ENCODE results near the gene GPR75.
"Not testable (repeated sequence)": the region's sequence is repeated elsewhere in the genome, so short reads cannot be mapped to it uniquely, and the experiment has no call there.

Gene GPR75

DNA sequence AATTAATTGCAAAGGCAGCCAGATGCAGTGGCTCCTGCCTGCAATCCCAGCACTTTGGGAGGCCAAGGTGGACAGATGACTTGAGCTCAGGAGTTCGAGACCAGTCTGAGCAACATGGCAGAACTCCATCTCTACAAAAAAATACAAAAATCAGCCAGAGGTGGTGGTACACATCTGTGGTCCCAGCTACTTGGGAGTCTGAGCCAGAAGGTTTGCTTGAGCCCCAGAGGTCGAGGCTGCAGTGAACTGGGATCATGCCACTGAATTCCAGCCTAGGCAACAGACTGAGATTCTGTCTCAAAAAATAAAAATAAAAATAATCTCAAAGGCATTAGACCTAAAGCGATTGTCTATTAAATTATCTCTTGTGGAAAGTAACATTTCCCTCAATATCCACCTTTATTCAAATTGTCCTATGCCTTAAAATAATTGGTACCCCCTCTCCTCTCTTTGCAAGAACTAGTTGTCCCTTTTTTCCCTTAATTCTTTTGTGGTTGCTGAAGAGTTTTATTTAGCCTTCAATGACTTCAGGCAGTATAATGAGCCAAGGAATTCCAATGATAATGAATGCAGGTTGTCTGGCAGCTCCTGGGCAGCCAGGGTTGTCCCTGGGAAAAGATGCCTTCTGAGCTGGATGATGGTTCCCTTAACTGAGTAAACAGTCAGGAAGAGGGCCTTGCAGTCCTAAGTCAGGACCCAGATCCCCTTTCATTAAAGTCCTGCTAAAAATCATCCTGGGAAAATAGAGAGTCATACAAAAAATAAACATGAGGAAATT, 32.2 kb downstream of the GPR75 start:
- TF ChIP-seq CTCF (IDR thresholded peaks at IDR 0.05; ENCODE audit: control insufficient read depth, insufficient read depth, low read depth, low read length, missing control alignments): no peak
- H3K4me3 ChIP-seq (ENCODE audit: control insufficient read depth, low read depth, low read length): no peak overlapping the region
- no peak for DNase-seq (ENCODE audit: low read depth)

DNA sequence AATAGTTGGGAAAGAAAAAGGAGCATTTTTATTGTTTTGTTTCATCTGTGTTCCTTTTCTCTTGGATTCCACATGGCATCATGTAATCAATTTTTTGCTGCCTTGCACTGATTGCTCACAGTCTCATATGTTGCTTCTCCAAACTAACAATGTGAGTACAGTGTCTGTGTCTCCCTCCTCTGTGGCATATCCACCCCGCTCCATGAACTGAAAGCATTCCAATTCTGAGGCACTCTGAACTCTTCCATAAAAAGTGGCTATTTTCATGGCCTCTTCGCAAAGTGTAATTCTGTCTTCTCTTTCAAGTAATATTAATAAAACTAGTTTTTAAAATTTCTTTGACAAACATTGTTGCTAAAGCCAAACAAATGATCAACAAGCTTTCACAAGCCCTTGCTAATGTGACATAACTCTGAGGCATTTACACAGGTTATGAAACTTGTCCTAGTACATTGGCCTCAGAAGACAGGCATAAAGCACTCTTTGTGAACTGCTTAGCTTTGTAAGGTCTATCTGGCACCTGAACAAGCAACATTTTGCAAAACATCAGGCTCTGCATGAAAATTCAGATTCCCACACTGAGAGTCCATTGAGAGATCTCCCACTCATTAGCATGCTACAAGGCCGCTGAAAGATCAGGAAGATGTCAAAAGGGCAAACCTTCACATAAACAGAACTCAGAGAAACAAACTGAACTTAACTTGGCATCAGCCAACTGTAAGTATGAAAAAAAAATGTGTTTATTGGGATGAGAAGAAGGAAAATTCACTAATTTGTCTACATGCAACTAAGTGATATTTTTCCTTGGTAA, 33.0 kb downstream of the GPR75 start:
- no peak for TF ChIP-seq CTCF (IDR thresholded peaks at IDR 0.05; ENCODE audit: control insufficient read depth, insufficient read depth, low read depth, low read length, missing control alignments)
- DNase-seq (ENCODE audit: low read depth): no peak
- H3K4me3 ChIP-seq (ENCODE audit: control insufficient read depth, low read depth, low read length): no peak overlapping the region

DNA sequence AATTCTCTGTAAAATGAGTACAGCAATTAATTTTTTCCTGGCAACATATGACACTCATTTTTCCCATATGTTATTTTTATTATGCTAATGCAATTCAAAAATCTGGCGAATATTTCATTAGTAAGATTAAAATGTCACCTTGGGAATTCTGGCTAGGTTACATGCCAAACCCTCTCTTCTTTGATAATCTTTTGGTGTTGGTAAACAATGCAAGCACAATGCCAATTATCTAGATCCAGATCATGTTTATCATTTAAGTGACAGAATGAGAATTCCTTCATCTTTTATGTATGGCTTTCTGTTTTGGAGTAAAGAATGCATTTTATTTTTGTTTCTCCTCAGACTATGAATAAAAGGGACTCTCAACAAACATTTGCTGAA, 33.7 kb downstream of the GPR75 start:
- H3K4me3 ChIP-seq (ENCODE audit: control insufficient read depth, low read depth, low read length): no peak overlapping the region
- no peak for TF ChIP-seq CTCF (IDR thresholded peaks at IDR 0.05; ENCODE audit: control insufficient read depth, insufficient read depth, low read depth, low read length, missing control alignments)
- DNase-seq (ENCODE audit: low read depth): no peak

GRCh38 chr2:53823639-53824038, 36.1 kb downstream of the GPR75 start:
- H3K4me3 ChIP-seq (ENCODE audit: control insufficient read depth, low read depth, low read length); DNase-seq (ENCODE audit: low read depth): not testable (repeated sequence)

- no peak overlapping the region for H3K4me3 ChIP-seq (ENCODE audit: control insufficient read depth, low read depth, low read length)
- DNase-seq (ENCODE audit: low read depth): no peak
- TF ChIP-seq CTCF (IDR thresholded peaks at IDR 0.05; ENCODE audit: control insufficient read depth, insufficient read depth, low read depth, low read length, missing control alignments): no peak
Observed at GRCh38 chr2:53821810-53822209, 38.0 kb downstream of the GPR75 start.

- DNase-seq (ENCODE audit: low read depth): no peak
- TF ChIP-seq CTCF (IDR thresholded peaks at IDR 0.05; ENCODE audit: control insufficient read depth, insufficient read depth, low read depth, low read length, missing control alignments): no peak
Observed at GRCh38 chr2:53820711-53821110, 39.1 kb downstream of the GPR75 start.

DNA sequence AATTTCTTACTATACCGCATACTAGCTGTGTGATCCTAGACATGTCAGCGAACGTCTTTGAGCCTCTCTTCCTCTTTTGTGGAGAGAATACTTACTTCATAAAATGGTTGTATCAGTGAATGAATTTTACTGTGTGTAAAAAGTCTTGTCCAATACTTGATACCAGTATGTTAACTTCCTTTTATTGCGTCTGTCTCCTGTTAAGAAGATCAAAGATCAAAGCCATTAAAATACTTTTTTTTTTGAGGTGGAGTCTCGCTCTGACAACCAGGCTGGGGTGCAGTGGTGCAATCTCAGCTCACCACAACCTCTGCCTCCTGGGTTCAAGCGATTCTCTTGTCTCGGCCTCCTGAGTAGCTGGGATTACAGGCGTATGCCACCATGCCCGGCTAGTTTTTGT, 39.7 kb downstream of the GPR75 start:
- no peak for DNase-seq (ENCODE audit: low read depth)
- TF ChIP-seq CTCF (IDR thresholded peaks at IDR 0.05; ENCODE audit: control insufficient read depth, insufficient read depth, low read depth, low read length, missing control alignments): no peak

More at GRCh38 chr2:53820711-53821110, 39.1 kb downstream of the GPR75 start:
- no peak overlapping the region for H3K4me3 ChIP-seq (ENCODE audit: control insufficient read depth, low read depth, low read length)

More for the DNA sequence above, 39.7 kb downstream of the GPR75 start:
- H3K4me3 ChIP-seq (ENCODE audit: control insufficient read depth, low read depth, low read length): no peak overlapping the region
